Measurements from ENCODE around the gene C1QTNF2. TPM values are rescaled to one million over a fixed set of nuclear protein-coding genes. Genes with fewer than 3 reads are reported as not detected.

C1QTNF2 gene, protein sequence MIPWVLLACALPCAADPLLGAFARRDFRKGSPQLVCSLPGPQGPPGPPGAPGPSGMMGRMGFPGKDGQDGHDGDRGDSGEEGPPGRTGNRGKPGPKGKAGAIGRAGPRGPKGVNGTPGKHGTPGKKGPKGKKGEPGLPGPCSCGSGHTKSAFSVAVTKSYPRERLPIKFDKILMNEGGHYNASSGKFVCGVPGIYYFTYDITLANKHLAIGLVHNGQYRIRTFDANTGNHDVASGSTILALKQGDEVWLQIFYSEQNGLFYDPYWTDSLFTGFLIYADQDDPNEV
- total RNA-seq (2014; rRNA removed; shearing (Covaris generic)): 0.21 TPM in 1 of 2 replicates, not detected in the other
- 0.15 and 0.35 TPM in 2 replicates for polyA plus RNA-seq (2015; cell fraction: cytosol; rRNA removed)
- not detected in 2 replicates for polyA plus RNA-seq (2015; cell fraction: nucleus; rRNA removed)

DNA sequence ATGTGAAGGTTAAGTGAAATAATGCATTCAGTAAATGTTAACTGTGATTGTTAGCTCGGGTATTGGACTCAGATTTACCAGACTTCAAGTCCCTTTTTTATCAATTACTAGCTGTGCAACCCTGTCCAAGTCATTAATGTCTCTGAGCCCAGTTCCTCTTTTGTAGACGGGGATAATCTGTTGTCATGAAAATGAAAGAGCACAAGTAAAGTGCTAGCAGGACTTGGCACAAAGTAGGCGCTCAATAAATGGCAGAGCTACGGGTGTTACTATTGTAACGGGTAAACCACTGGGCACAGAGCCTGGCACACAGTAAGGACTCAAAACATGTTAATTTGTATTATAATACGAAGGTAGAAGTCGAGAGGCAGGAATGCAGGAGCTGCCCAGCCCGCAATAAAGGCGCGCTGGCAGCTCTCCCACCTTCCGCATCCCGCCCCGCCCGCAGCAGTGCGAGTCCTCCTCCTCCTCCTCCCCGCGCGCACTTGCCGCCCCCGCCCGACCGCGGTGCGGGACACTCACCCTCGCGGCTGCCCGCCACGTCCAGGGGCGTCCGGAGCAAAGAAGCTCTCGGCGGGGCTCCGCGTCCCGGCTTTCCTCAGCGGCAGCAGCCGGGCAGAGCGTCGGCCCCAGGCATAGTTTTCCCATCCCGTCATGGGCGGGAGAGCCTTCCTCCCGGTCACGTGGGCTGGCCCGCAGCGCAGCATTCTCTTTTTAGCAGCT lies at the start of gene C1QTNF2:
TSS of gene C1QTNF2 (minus strand) at position 637 of the 723 bp plus-strand sequence. CDS start 15,615 bp downstream, outside the sequence.
- in situ Hi-C loops (cut with HindIII; ENCODE audit: low pct_unique_long_range_greater_than_20kb, low sequenced_read_pairs): no loop called here
- no peak for DNase-seq (ENCODE audit: low read depth, low spot score)

DNA sequence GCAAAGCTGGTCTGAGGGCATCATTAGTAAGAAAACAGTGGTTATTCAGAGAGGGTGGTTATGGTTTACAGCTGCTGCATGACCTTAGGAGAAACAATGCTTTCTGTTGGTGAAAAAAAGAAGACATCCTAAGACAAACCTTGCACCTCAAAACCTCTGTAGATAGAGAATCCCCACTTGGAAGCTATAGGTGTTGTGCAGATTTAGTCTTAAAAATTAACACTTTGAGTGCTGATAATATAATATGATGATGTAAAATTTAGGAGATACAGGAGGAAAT lies 49.8 kb upstream of the C1QTNF2 start:
- in situ Hi-C loops (cut with HindIII; ENCODE audit: low pct_unique_long_range_greater_than_20kb, low sequenced_read_pairs): no loop called here
- no peak for DNase-seq (ENCODE audit: low read depth, low spot score)

DNA sequence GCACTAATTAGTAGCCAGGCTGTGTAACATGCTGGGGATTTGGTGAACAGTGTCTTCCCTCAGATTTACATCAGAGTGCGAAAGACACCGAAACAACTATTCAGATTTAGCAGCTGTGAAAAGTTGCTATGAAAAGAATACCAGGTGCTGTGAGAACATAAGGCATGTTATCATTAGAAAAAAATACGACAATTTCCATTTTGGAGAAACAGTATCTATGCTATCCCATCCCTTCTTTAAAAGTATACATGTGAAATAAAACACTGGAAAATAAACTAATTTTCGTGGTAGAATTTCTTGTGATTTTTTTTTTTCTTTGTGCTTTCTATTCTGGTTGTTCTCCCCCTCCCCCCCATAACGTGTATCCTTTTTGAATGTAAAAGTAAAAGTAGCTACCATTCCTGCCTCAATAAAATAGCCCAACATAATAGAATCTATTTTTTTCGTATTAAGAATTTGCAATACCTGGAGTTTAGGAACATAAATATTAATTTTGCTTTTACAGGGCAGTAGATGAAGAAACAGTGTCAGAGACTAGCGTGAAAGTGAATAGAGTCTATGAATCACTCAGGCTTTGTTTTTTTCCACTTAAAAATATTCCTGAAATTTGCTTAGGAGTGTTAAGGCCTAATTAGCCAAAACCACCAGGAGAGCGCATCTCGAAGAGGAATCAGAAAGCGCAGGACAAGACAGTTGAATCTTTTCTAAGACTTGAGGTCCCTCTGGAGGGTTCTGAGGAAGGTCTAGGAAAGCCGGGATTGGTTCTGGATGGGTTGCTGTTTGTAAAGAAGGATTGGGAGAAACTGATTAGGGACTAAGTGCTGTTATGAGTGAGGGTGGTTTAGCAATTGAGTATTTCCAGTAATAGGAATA lies 49.3 kb upstream of the C1QTNF2 start:
- peak; percentile 15 for DNase-seq (ENCODE audit: low read depth, low spot score)
- in situ Hi-C loops (cut with HindIII; ENCODE audit: low pct_unique_long_range_greater_than_20kb, low sequenced_read_pairs): no loop called here

DNA sequence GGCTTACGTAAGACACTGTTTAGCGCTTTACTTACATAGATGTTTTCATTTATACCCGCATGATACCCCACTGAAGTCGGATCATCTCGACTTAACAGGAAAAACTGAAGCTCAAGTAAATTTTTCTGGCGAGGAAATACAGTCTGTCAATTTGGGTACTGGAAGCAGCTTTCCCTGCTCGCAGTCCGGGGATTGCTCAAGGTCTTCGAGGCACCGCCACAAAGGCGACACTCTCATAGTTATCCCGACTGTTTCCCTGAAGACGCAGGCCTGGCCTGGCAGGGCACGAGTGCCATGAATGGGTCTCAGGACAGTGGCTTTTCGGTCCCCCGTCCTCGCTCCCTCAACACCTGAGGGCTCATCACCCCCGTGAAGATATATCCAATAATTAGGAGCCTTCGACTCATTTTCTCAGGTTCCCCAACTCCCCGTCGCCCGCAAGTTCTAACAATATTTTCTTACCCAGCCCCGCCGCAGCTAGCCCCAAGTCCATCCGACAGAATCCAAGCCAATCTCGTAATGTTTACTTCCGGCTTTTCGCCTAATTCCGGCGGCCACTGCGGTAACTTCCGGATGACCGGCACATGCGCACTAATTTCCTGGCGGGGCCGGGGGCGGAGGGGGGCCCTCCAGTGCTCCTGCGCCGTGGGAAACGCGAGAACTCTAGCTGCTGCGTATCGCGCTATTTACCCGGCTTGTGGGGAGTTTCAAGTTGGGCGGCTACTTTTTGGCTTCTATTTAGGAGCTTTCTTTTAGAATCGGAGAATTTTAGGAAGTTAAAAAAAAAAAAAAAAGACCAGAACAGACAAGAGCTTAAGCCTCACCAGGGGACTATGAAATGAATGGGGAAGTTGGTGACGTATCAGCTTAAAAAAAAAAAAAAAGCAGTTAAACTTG lies 48.4 kb upstream of the C1QTNF2 start, which contains the start of gene SLU7:
TSS of gene SLU7 (minus strand) at position 521 of the 897 bp plus-strand sequence. CDS start 3,787 bp downstream, outside the sequence.
- DNase-seq (ENCODE audit: low read depth, low spot score): peak; percentile 93
- in situ Hi-C loops (cut with HindIII; ENCODE audit: low pct_unique_long_range_greater_than_20kb, low sequenced_read_pairs): no loop called here

DNA sequence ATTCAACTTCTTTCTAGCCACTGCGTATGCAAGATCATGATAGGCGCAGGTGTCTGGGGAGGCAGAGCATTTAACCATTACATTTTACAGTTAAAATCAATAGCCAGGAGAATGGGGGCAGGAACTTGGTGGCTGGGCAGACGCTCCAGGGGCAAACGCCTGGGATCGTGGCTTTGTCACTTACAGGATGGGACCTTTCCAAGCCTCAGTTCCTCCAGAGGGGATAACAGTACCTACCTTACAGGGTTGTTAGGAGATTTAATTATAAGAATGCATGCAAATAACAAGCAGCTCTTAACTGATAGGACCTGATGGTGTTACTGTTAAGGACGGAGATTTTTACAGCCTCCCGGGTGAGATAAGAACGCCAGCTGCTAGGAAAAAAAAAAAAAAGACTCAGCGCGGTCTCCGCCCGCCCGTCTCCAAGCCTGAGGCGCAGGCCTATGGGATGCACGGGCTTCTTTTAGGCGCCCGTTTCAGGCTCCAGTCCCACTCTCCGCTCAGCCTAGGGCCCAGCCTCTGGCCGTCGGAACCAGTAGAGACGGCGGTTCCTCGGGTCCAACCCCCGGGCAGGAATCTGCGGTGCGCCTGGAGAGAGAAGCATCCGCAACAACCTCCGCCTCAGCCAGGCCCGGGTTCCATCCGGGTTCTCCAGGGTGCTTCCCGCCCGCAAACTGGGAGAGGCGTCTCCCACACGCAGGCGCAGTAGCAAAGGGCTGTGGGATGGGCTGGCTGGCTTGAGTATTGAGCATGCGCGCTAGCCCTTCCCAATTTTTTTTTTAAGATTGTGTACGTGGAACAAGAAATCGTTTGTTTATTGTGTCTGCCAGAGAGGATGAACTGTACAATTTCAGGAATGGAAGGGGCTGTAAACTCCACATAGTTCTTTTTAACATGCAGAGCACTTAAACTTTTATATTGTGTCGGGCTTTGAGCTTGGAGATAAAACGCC lies 29.3 kb upstream of the C1QTNF2 start, which contains the start of gene FAM200C:
TSS of gene FAM200C (minus strand) at position 653 of the 952 bp plus-strand sequence. CDS start 4,564 bp downstream, outside the sequence.
- in situ Hi-C loops (cut with HindIII; ENCODE audit: low pct_unique_long_range_greater_than_20kb, low sequenced_read_pairs): no loop called here
- DNase-seq (ENCODE audit: low read depth, low spot score): peak; percentile 95

DNA sequence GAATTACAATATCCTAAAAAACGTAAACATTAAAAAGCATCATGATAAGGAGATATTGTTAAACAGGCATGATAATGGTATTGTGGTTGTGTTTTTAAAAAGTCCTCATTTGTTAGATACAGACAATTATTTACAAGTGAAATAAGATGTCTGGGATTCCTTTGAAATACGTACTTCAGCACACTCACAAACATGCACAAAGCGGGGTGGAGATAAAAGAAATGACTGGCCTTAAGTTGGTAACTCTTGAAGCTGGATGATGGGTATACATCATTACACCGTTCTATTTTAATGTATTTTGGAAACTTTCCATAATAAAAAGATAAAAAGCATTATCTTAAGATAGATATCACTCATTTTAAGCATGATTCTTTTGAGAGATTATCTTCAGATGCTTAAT lies 28.4 kb upstream of the C1QTNF2 start:
- in situ Hi-C loops (cut with HindIII; ENCODE audit: low pct_unique_long_range_greater_than_20kb, low sequenced_read_pairs): no loop called here
- no peak for DNase-seq (ENCODE audit: low read depth, low spot score)

DNA sequence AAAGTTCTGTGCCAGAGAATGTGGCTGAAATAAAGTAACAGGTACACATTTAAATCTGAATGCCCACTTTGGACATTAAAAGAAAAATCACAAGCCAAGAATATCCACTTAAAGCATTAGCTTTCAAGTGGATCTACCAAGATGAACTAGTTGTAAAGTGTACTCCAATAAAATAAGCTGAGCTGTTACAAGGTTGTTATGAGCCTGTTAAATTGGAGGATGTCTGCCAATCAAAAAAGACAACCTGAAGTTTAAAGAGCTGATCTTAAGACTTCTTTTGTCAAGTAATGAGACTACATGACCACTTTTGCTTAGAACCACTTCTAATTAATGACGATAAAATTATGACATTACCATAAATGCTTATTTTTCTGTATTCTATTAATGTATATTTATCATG lies 27.1 kb upstream of the C1QTNF2 start:
- no peak for DNase-seq (ENCODE audit: low read depth, low spot score)
- in situ Hi-C loops (cut with HindIII; ENCODE audit: low pct_unique_long_range_greater_than_20kb, low sequenced_read_pairs): no loop called here

DNA sequence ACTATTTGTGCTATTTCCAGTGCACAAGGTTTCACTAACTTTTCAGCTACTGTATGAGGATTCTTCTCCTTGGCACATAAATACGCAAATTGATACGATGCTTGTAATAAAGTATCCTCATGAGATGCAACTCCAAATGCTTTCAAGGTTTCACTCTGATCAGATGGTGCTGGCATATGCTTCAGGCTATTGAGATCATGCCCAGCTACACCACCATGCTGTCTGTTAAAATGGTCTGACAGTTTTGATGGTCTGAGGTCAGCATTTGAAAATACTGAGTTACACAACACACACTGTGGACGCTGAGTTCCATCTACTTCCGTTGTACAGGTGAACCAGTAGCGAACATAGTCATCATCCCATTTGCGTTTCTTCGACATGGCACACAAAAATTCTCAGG lies 24.7 kb upstream of the C1QTNF2 start:
- in situ Hi-C loops (cut with HindIII; ENCODE audit: low pct_unique_long_range_greater_than_20kb, low sequenced_read_pairs): no loop called here
- peak; percentile 4 for DNase-seq (ENCODE audit: low read depth, low spot score)

DNA sequence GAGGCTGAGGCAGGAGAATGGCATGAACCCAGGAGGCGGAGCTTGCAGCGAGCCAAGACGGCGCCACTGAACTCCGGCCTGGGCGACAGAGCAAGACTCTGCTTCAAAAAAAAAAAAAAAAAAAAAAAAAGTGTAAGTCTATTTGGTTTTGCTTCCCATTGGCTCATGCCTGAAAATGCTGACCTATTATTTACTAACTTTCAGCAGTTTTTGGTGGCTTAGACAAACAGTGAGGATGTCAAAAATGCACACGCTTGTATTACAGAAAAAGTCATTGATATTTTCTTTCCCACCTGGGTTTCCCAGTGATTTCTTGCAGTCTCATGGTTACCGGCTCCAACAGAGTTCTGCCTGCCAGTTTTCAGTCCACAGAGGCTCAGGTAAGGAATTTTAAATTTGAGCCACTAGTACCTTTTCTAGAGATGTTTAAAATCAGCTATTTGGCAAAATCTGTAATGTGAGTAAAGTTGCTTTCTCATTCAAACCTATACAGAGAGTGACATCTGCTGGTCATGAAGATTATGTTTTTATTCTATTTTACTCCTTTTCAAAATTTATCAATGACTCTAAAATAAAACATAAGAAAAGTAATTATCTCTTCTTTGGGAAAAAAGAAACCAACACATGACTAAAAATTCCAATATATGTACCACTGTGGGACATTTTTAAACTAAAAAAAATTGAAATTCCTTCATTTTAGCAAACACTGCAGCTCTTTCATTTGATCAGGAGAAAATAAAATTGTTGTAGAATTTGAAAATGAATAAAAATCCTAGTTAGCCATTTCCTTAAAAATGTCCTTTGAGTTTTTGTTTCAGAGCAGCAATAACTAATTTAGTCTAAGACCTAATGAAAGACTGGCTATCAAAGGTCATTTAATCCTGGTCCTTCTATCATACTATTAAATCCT lies 20.6 kb upstream of the C1QTNF2 start:
- in situ Hi-C loops (cut with HindIII; ENCODE audit: low pct_unique_long_range_greater_than_20kb, low sequenced_read_pairs): no loop called here
- peak; percentile 52 for DNase-seq (ENCODE audit: low read depth, low spot score)

DNA sequence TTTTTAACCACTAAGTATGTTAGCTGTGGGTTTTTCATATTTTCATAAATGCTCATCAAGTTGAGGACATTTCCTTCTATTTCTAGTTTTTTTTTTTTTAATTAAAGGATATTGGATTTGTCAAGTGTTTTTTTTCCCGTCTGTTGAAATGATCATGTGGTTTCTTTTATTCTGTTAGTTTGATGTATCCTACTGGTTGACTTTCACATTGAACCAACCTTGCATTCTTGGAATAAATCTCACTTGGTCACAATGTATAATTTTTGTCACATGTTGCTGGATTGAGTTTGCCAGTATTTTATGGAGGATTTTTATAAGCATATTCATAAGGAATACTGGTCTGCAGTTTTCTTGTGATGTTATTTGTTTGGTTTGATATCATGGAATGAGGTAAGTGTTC lies 17.0 kb upstream of the C1QTNF2 start:
- in situ Hi-C loops (cut with HindIII; ENCODE audit: low pct_unique_long_range_greater_than_20kb, low sequenced_read_pairs): no loop called here
- DNase-seq (ENCODE audit: low read depth, low spot score): no peak

DNA sequence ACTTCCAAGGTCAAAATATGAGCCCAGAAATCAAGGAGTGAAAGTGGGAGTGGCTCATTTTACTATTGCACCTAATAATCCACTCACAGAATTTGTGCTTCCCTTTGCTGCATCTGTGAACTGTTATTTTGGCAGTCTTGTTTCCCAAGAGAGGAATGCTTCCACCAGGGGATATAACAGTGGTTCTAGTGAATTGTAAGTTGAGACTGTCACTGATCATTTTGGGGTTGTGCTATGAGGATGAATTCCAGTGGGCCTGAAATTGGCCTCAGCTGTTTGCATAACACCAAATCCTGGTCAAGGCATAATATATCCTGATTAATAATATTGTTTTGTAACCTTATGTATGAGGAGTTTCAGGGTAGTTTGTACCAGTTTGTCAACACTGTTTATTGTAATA lies 15.1 kb upstream of the C1QTNF2 start:
- no peak for DNase-seq (ENCODE audit: low read depth, low spot score)
- in situ Hi-C loops (cut with HindIII; ENCODE audit: low pct_unique_long_range_greater_than_20kb, low sequenced_read_pairs): no loop called here

DNA sequence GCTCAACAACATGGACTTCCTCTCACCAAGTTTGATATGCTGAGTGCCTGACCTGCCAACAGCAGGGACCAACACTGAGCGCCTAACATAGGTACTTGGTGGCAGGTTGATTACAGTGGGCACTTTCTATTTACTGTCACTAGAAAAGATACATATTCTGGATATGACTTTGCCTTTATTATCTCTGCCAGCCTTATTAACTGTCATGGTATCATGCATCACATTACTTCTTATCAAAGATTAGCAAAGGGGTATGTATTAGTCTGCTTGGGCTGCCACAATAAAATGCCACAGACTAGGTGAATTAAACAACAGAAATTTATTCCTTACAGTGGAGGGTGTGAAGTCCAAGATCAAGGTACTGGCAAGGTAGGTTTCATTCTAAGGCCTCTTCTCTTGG lies 14.3 kb upstream of the C1QTNF2 start:
- in situ Hi-C loops (cut with HindIII; ENCODE audit: low pct_unique_long_range_greater_than_20kb, low sequenced_read_pairs): no loop called here
- no peak for DNase-seq (ENCODE audit: low read depth, low spot score)

DNA sequence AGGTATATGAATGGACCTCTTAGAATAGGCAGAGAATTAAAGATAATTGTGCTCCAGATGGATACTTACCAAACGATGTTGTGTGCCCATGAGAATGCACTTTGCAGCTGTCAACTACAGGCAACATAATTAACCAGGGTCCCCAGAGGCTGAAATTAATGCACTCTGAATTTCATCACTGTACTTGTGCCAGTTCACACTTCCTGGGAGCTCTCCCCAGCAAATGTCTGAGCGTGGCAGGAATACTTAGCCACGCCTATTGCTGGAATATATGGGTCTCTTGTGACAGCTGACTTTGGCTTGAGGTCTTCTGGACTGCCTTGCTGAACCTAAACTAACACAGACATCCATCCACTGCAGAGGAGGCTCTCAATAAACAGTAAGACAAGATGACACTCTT lies 11.9 kb upstream of the C1QTNF2 start:
- in situ Hi-C loops (cut with HindIII; ENCODE audit: low pct_unique_long_range_greater_than_20kb, low sequenced_read_pairs): no loop called here
- DNase-seq (ENCODE audit: low read depth, low spot score): no peak

DNA sequence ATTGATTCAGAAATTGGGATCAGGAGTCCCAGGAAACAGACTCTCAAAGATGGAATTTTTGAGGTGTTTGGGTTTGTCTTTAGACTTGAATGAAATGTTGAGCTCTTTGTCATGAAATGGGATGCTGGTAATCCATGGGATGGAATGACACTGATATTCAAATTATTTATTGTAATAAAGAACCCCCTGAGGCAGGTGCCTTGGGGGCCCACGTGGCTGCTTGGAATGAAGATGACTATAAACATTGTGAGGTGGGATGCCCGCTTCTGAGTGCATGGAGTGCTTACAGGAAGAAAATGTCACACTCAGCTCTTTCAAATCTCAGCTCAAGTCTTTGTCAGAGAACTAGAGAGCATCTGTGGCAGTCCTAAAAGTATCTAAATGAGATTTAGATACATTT lies 9.6 kb upstream of the C1QTNF2 start:
- no peak for DNase-seq (ENCODE audit: low read depth, low spot score)
- in situ Hi-C loops (cut with HindIII; ENCODE audit: low pct_unique_long_range_greater_than_20kb, low sequenced_read_pairs): no loop called here

DNA sequence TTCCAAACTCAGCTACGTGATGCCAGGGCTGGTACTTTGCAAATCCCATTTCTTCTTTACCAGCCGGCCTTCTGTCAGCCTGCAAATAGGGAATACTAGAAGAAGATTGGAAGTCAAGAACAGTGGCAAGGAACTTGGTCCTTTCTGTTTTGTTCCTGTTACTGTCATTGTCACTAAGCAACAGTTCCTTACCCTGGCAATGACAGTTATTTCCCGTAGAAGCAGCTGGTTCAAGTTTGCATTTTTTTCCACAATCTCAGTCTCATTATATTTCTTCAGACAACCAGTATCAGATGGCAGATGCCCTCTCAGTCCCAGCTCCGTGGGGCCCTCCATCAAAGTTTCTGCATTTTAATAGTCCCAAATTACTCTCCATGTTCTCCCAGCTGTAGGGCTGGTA lies 9.1 kb upstream of the C1QTNF2 start:
- no peak for DNase-seq (ENCODE audit: low read depth, low spot score)
- in situ Hi-C loops (cut with HindIII; ENCODE audit: low pct_unique_long_range_greater_than_20kb, low sequenced_read_pairs): no loop called here

All from SK-MEL-5 (cell line).